Measurements from ENCODE around the gene TIMMDC1. TPM values are rescaled to one million over a fixed set of nuclear protein-coding genes. Genes with fewer than 3 reads are reported as not detected.

TIMMDC1 gene
- total RNA-seq, 1 donor from 2014 or later: 114 TPM

- Mint-ChIP-seq H3K9me3 (no peaks in the 10 kb centered on the region), H3K4me3 (no peak overlapping the region), H3K27me3 (peaks cover 6% of the 10 kb centered on the region), H3K4me1 (ENCODE audit: unreplicated experiment) (no peaks in the 10 kb centered on the region), H3K36me3 (no peaks in the 10 kb centered on the region), H3K27ac (no peak overlapping the region)
- no peak for DNase-seq (ENCODE audit: extremely low spot score, unreplicated experiment)
- TF ChIP-seq CTCF (conservative IDR thresholded peaks at IDR 0.05): no peak
Measured at GRCh38 chr3:119555929-119556328, 57.6 kb downstream of the TIMMDC1 start.

GRCh38 chr3:119557192-119557876 is 59.0 kb downstream of the TIMMDC1 start:
- peaks cover 6% of the 10 kb centered on the region for H3K27me3 Mint-ChIP-seq
- no peak overlapping the region for H3K27ac Mint-ChIP-seq
- no peaks in the 10 kb centered on the region for H3K36me3 Mint-ChIP-seq
- no peak for DNase-seq (ENCODE audit: extremely low spot score, unreplicated experiment)
- no peak for TF ChIP-seq CTCF (conservative IDR thresholded peaks at IDR 0.05)
- no peaks in the 10 kb centered on the region for H3K9me3 Mint-ChIP-seq
- H3K4me3 Mint-ChIP-seq: no peak overlapping the region
- H3K4me1 Mint-ChIP-seq (ENCODE audit: unreplicated experiment): no peaks in the 10 kb centered on the region

GRCh38 chr3:119557877-119558269 is 59.5 kb downstream of the TIMMDC1 start:
- Mint-ChIP-seq H3K9me3 (no peaks in the 10 kb centered on the region), H3K27me3 (peaks cover 6% of the 10 kb centered on the region), H3K4me1 (ENCODE audit: unreplicated experiment) (no peaks in the 10 kb centered on the region)

GRCh38 chr3:119558626-119559317 is 60.4 kb downstream of the TIMMDC1 start:
- DNase-seq (ENCODE audit: extremely low spot score, unreplicated experiment): no peak
- Mint-ChIP-seq H3K27ac (no peak overlapping the region), H3K27me3 (peaks cover 5% of the 10 kb centered on the region), H3K9me3 (no peaks in the 10 kb centered on the region), H3K4me3 (no peak overlapping the region), H3K36me3 (no peaks in the 10 kb centered on the region), H3K4me1 (ENCODE audit: unreplicated experiment) (no peaks in the 10 kb centered on the region)
- no peak for TF ChIP-seq CTCF (conservative IDR thresholded peaks at IDR 0.05)

More at GRCh38 chr3:119557877-119558269, 59.5 kb downstream of the TIMMDC1 start:
- Mint-ChIP-seq H3K4me3 (no peak overlapping the region), H3K36me3 (no peaks in the 10 kb centered on the region), H3K27ac (no peak overlapping the region)
- no peak for DNase-seq (ENCODE audit: extremely low spot score, unreplicated experiment)
- no peak for TF ChIP-seq CTCF (conservative IDR thresholded peaks at IDR 0.05)

- H3K27me3 Mint-ChIP-seq: peaks cover 4% of the 10 kb centered on the region
- no peak for DNase-seq (ENCODE audit: extremely low spot score, unreplicated experiment)
- TF ChIP-seq CTCF (conservative IDR thresholded peaks at IDR 0.05): peak; percentile 46
- H3K4me1 Mint-ChIP-seq (ENCODE audit: unreplicated experiment): no peaks in the 10 kb centered on the region
- no peak within 1 kb of the TSS for H3K27ac Mint-ChIP-seq
- H3K9me3 Mint-ChIP-seq: no peaks in the 10 kb centered on the region
- H3K4me3 Mint-ChIP-seq: no peak within 1 kb of the TSS
- H3K36me3 Mint-ChIP-seq: no peaks in the 10 kb centered on the region
Measured at GRCh38 chr3:119559441-119559963, 61.2 kb downstream of the TIMMDC1 start, which contains the start of gene CD80. Gene CD80, minus strand, starts transcription at chr3:119559614. Its CDS starts 1,886 bp downstream, at chr3:119557728.

Data from type B pancreatic cell (in vitro differentiated cells).